ENCODE results near the gene RAD9A. TPM values are rescaled to one million over a fixed set of nuclear protein-coding genes. Genes with fewer than 3 reads are reported as not detected.
A peak's percentile ranks its signal among the peaks of the same experiment; 100 is the strongest.

The RAD9A gene
- polyA plus RNA-seq, 1 of the 3 experiments (the other 2 are of a cell fraction) = 22.3 TPM

GRCh38 chr11:67429722-67430121 lies 37.9 kb downstream of the RAD9A start:
- Histone ChIP-seq H3K9me2 (no peaks in the 10 kb centered on the region), H3K4me2 (peak overlapping the region; percentile 99), H3K79me2 (ENCODE audit: insufficient read depth) (peaks cover 28% of the 10 kb centered on the region), H3K27ac (ENCODE audit: low read depth in 2 of 2, low read length in 1 of 2) (no peak overlapping the region), H3K36me3 (replicated peaks in 1 of 2; ENCODE audit: control insufficient read depth in 1 of 2, insufficient read depth in 2 of 2, low read length in 1 of 2) (peaks cover 3 to 29% of the 10 kb centered on the region in 2 experiments), H3K4me3 (ENCODE audit: low read depth in 2 of 2, low read length in 1 of 2) (no peak overlapping the region), H3K9me3 (no peaks in the 10 kb centered on the region), H4K20me1 (ENCODE audit: insufficient read depth) (no peaks in the 10 kb centered on the region), H3F3A (replicated peaks; ENCODE audit: insufficient read depth) (no peaks in the 10 kb centered on the region), H3K4me1 (ENCODE audit: control insufficient read depth in 1 of 2, insufficient read depth in 2 of 2, low read depth in 1 of 2, low read length in 1 of 2) (peaks cover 3 to 10% of the 10 kb centered on the region in 2 experiments; a peak in 1 of 4 replicates), H3K27me3 (ENCODE audit: insufficient read depth) (no peaks in the 10 kb centered on the region), H3K9ac (no peak overlapping the region), H2AFZ (ENCODE audit: low read depth) (no peak overlapping the region)
- no peak for DNase-seq
- whole genome bisulfite sequencing (ENCODE audit: low lambda C conversion rate) = 92% methylated on average over 11 of the region's 11 CpGs
- CTCF ChIA-PET = interaction anchor here (0.8 kb wide), 1 partner anchor 16 kb away, joined by 3 read pairs; no protein-coding TSS in a partner anchor
- TF ChIP-seq USF1 (IDR thresholded peaks at IDR 0.05; ENCODE audit: borderline replicate concordance, low read depth) = no peak
- no peak for TF ChIP-seq MAX (IDR thresholded peaks at IDR 0.05; ENCODE audit: low read depth)
- no peak for TF ChIP-seq SMC3 (IDR thresholded peaks at IDR 0.05; ENCODE audit: low read depth, low read length)
- no peak for TF ChIP-seq FOXM1 (IDR thresholded peaks at IDR 0.05; ENCODE audit: low read depth)
- no peak for TF ChIP-seq RCOR1 (IDR thresholded peaks at IDR 0.05; ENCODE audit: low read length)
- no peak for TF ChIP-seq USF2 (IDR thresholded peaks at IDR 0.05; ENCODE audit: borderline replicate concordance, low read depth, low read length)
- no peak for TF ChIP-seq PBX3 (IDR thresholded peaks at IDR 0.05)
- no peak for TF ChIP-seq NRF1 (IDR thresholded peaks at IDR 0.05; ENCODE audit: low read depth, low read length)
- no peak for TF ChIP-seq SIN3A (IDR thresholded peaks at IDR 0.05; ENCODE audit: borderline replicate concordance, low read depth, low read length)
- TF ChIP-seq CHD2 (IDR thresholded peaks at IDR 0.05; ENCODE audit: low read length, partially characterized antibody) = no peak
- POLR2A ChIA-PET = interaction anchor here (1.8 kb wide), 1 partner anchor 8 kb away, joined by 4 read pairs; no protein-coding TSS in a partner anchor

- H3F3A ChIP-seq (replicated peaks; ENCODE audit: insufficient read depth) = no peaks in the 10 kb centered on the region
- H4K20me1 ChIP-seq (ENCODE audit: insufficient read depth) = no peaks in the 10 kb centered on the region
- CTCF ChIA-PET = interaction anchor here (1.0 to 1.3 kb wide), 2 partner anchors 37 to 49 kb away, joined by 3 to 4 read pairs; no protein-coding TSS in a partner anchor
- POLR2A ChIA-PET = interaction anchor here (0.6 to 1.1 kb wide), 2 partner anchors 10 to 13 kb away, joined by 3 read pairs; no protein-coding TSS in a partner anchor
- peaks cover 28% of the 10 kb centered on the region for H3K79me2 ChIP-seq (ENCODE audit: insufficient read depth)
- peaks cover 3 to 10% of the 10 kb centered on the region in 2 experiments; a peak in 1 of 4 replicates for H3K4me1 ChIP-seq (ENCODE audit: control insufficient read depth in 1 of 2, insufficient read depth in 2 of 2, low read depth in 1 of 2, low read length in 1 of 2)
- H3K4me2 ChIP-seq = no peak overlapping the region
- H3K9me2 ChIP-seq = no peaks in the 10 kb centered on the region
- DNase-seq = no peak
- H3K27me3 ChIP-seq (ENCODE audit: insufficient read depth) = no peaks in the 10 kb centered on the region
- H2AFZ ChIP-seq (ENCODE audit: low read depth) = no peak overlapping the region
- H3K27ac ChIP-seq (ENCODE audit: low read depth in 2 of 2, low read length in 1 of 2) = no peak overlapping the region
- 94% methylated on average over 23 of the region's 24 CpGs for WGBS (ENCODE audit: low lambda C conversion rate)
- H3K9ac ChIP-seq = no peak overlapping the region
- peaks cover 3 to 31% of the 10 kb centered on the region in 2 experiments for H3K36me3 ChIP-seq (replicated peaks in 1 of 2; ENCODE audit: control insufficient read depth in 1 of 2, insufficient read depth in 2 of 2, low read length in 1 of 2)
- H3K4me3 ChIP-seq (ENCODE audit: low read depth in 2 of 2, low read length in 1 of 2) = no peak overlapping the region
- H3K9me3 ChIP-seq = no peaks in the 10 kb centered on the region
- no peak for TF ChIP-seq RFX5 (IDR thresholded peaks at IDR 0.05; ENCODE audit: low read length)
- TF ChIP-seq REST (IDR thresholded peaks at IDR 0.05; ENCODE audit: low read depth, low read length) = no peak
- no peak for TF ChIP-seq GATA2 (CRISPR knock-in tag; IDR thresholded peaks at IDR 0.05)
- TF ChIP-seq RAD21 (IDR thresholded peaks at IDR 0.05; ENCODE audit: low read length) = no peak
- no peak for TF ChIP-seq FOXJ3 (CRISPR knock-in tag; IDR thresholded peaks at IDR 0.05)
- TF ChIP-seq PBX3 (IDR thresholded peaks at IDR 0.05) = no peak
- no peak for TF ChIP-seq CHD2 (IDR thresholded peaks at IDR 0.05; ENCODE audit: low read length, partially characterized antibody)
- no peak for TF ChIP-seq EP300 (IDR thresholded peaks at IDR 0.05; ENCODE audit: borderline replicate concordance in 1 of 2, low read depth in 1 of 2, low read length in 1 of 2)
- no peak for TF ChIP-seq NRF1 (IDR thresholded peaks at IDR 0.05; ENCODE audit: low read depth, low read length)
Observed at GRCh38 chr11:67431346-67432249, 39.8 kb downstream of the RAD9A start.
